Superior temporal gyrus (tissue), 1 donor: ENCODE data around the gene FASTK.

Experiments
- DNase-seq: peaks from one replicate; pipeline ENCODE4 v3.0.0-alpha.2; 2016; ENCODE audit errors: extremely low spot score

FASTK gene

DNA sequence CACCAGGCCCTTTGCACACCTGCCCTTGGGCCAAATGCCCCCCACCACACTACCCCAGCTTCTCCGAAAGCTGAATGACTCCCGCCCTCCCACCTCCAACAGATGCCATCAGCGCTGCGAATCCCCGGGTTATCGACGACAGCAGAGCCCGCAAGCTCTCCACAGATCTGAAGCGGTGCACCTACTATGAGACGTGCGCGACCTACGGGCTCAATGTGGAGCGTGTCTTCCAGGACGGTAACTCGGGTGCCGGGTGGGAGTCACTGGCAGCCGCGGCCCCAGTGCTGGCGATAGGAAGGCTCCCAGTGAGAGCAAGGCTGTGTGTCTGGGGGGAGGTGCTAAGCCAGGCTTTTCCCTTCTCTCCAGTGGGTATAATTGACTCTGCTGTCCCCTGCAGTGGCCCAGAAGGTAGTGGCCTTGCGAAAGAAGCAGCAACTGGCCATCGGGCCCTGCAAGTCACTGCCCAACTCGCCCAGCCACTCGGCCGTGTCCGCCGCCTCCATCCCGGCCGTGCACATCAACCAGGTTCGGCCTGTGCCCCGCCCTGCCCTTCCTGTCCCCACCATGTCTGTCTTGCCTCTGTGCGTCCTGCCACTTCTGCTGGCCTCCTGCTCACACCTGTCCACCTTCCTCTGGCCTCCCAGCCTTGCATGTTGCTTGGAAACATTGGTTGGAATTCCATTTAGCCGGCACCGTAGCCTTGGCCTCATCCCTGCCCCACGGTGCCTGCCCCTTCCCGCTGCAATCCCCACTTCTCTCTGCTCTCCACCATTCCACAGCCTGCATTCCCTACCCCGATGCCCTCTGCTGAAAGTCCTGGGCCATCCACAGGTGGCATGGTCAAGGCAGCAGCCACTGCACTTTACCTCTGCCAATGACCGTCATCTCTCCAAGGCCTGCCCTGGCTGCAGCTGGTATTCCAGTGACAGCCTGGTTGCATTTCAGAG is 37.8 kb upstream of the FASTK start:
- no peak for DNase-seq

- no peak for DNase-seq
Observed at GRCh38 chr7:151117565-151117964, 37.0 kb upstream of the FASTK start.

GRCh38 chr7:151116603-151117440 is 36.2 kb upstream of the FASTK start:
- DNase-seq = no peak

DNA sequence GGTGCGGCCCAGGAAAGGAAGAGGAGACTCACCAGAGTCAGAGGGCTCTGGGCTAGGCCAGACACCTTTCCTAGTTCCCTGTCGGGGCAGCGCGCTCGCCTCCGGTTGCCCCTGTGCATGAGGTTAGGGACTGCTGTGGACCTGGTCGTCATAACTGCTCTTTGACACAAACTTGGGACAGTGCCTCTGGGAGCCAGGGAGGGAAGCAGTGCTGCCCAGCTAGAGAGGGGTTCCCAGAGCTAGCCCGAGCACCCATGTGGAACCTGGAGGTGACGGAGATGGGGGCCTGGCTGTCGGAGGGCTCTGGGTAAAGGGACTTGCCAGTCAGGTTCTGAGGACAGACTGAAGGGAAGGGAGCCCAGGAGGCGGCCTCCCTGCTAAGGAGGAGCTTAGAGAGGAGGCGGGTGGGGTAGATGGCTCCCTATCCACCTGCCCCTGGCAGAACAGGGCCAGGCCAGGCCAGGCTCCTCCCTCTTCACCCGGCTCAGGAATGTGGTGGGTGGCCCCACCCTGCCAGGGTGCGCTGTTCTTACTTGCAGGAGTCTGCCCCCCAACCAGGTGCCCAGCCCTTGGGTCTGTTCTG is 35.3 kb upstream of the FASTK start:
- no peak for DNase-seq

DNA sequence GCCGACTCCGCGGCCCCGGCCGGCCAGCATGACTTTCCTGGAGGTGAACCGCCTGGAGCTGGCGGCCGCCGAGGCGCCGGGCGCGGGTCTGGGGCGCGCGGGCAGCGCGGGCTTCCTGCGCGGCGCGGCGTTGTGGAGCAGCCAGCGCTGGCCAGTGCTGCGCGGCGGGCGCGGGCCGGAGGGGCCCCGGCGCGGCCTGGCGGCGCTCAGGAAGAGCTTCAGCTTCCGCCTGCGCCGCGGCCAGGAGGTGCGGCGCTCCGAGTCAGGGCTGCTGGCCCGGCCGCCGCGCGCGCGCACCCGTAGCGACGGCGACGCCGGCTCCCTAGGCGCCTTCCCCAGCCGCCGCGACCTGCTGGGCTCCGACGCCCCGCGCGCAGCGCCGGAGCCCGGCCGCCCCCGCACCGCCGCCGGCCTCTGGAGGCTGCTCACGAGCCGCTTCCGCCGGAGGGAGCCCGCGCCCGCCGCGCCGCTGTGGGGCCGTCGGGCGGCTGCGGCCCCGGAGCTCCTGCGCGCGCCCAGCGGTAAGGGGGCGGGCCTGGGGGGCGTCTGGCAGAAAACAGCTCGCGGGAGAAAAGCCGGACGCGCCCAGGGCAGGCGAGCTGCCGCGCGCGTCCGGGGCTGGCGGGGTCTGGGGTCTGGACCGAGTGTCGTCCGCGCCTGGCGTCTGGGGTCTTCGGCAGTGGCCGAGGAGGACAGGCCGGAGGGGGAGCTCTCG is 34.7 kb upstream of the FASTK start:
- DNase-seq = no peak

GRCh38 chr7:151114151-151115090 is 33.8 kb upstream of the FASTK start:
- no peak for DNase-seq

DNA sequence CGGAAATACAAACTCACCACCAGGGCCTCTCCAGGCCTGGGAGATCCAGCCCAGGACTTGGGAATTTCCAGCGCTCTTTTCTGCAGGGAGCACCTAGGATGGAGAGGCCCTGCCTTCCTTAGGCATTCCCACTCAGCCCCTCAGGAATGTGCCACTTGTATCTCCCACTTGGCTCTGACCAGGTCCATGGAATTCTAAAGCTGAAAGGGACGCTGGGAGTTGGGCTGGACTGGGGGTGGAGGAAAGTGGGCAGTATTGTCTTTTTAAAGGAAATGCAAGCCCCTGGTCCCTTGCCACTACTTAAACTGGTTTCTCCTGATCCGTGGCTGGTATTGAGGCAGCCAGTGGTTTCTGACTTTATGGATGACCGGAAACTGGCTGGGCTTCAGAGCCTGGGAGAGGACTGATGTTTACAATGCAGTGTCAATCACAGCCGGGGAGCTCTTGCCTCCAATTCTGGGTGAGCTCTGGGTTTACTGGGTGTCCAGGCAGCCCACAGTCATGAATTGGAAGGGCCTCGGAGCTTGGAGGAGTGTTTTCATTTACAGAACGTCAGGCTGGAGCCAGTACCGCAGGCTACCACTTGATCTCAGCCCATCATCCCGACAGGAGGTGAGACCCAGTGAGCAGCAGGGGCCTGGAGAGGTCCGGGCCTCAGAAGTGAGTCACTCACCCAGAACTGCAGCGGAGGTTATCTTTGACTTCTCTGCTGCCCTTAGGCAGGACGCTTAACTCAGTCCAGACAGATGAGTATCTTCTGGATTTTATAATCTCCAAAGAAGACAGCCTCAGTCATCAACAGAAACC is 32.9 kb upstream of the FASTK start:
- DNase-seq = no peak

- DNase-seq = peak; percentile 89
Observed at GRCh38 chr7:151110941-151111645, 30.5 kb upstream of the FASTK start.

GRCh38 chr7:151110236-151110940 is 29.8 kb upstream of the FASTK start:
- no peak for DNase-seq

DNA sequence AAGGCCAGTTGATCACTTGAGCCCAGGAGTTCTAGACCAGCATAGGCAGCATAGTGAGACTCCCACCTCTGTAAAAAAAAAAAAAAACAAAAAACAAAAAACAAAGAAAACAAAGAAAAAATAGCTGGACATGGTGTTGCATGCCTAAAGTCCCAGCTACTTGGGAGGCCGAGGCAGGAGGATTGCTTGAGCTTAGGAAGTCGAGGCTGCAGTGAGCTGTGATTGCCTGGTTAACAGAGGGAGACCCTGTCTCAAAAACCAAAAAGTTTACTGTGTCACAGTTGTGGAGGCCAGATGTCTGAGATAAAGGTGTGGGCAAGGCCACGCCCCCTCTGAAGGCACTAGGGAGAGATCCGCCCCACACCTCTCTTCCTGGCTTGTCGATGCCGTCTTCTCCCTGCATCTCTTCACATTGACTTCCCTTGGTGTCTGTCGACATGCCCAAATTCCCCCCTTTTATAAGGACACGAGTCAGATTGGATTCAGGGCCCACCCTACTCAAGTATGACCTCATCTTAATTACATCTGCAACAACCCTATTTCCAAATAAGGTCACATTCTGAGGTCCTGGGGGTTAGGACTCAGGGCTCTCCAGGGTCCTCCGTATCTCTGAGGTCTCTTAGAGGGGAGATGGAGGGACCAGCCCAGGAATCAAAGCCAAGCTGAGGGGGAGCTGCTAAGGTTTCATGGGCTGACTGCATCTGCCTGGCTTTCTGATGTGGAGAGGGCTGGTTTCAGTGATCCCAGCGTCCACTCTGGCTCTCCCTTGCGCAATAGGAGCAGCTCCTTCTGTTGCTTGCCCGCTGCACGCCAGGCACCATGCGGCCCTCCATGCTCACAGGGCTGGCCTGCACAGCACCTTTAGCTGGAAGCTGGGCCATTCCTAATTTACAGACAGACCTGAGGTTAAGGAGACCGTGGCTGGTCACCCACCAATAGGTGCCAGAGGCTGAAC is 28.8 kb upstream of the FASTK start:
- DNase-seq = no peak

GRCh38 chr7:151107882-151108281 is 27.3 kb upstream of the FASTK start:
- no peak for DNase-seq

- no peak for DNase-seq
Observed at GRCh38 chr7:151104411-151105235, 24.0 kb upstream of the FASTK start.

GRCh38 chr7:151103973-151104372 is 23.4 kb upstream of the FASTK start:
- no peak for DNase-seq

DNA sequence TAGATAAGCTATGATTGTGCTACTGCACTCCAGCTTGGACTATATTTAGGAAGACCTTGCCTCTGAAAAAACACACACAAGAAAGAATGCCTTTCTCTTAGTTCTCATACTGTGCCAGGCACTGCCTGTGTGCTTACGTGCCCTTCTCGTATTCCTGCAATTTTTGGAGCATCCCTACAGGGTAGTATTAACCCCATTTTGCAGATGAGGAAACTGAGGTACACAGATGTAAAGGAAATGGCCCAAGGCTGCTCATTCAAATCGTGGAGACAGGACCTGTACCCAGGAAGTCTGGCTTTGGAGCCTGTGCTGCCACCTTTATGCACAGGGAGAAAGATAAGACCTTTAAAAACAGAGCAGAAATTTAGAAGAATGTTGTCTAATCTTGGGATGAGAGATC is 22.4 kb upstream of the FASTK start:
- no peak for DNase-seq

DNA sequence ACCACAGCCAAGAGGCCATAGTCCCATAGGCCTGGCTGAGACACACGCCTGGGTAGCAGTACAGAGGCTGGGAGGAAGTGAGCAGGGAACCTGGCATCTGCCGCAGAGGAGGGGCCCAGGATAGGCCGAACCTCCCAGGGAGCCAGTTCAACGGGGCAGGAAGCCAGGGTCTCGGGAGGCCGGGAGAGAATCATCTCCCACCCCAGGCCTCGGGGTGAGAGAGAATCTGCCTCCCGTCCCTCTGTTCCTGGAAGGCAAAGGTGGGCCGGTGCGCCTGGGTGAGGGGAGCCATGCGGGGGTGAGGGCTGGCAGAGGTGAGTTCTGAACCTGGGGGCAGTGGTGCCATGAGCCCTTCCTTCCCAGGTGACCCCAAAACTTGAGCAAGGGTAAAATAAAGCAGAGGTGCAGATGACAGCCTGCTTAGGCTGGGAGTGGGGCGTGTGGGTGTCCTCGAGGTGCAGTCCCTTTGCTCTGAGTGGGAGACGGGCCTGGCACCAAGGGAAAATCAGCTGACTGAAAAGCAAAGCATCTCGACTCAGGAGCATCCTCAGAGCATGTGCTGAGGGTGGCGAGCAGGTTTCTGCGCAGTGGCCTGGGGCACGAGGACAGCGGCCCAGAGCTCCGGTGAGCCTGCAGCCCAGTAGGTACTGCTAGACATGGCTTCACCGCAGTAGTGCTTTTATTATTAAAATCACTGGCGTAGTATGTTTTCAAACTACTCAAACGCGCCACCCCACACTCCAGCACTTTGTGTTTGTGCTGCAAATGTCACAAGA is 21.2 kb upstream of the FASTK start:
- DNase-seq = no peak

- no peak for DNase-seq
Observed at GRCh38 chr7:151100921-151101320, 20.3 kb upstream of the FASTK start.
